ENCODE results near the gene CDH23. TPM values are rescaled to one million over a fixed set of nuclear protein-coding genes. Genes with fewer than 3 reads are reported as not detected.

Gene CDH23
- total RNA-seq, 1 donor from 2014 or later, result 10.3 TPM

- H3K9me3 ChIP-seq, result no peaks in the 10 kb centered on the region
- no peaks in the 10 kb centered on the region for H3K27me3 ChIP-seq
- H3K27ac ChIP-seq, result no peak overlapping the region
- no peaks in the 10 kb centered on the region for H3K4me1 ChIP-seq
- no peak for DNase-seq (ENCODE audit: extremely low spot score in 2 of 2)
- no peaks in the 10 kb centered on the region for H3K36me3 ChIP-seq
- no peak for TF ChIP-seq CTCF (IDR thresholded peaks at IDR 0.05)
- TF ChIP-seq POLR2A (IDR thresholded peaks at IDR 0.05), result no peak
- no peak for TF ChIP-seq POLR2AphosphoS5 (IDR thresholded peaks at IDR 0.05; ENCODE audit: insufficient read depth in 1 of 2, low read depth in 1 of 2)
- H3K4me3 ChIP-seq, result no peak overlapping the region
- intact Hi-C loops (cut with DNase I), result no loop called here
Measured at GRCh38 chr10:71388583-71389310, 8.0 kb upstream of the CDH23 start.

DNA sequence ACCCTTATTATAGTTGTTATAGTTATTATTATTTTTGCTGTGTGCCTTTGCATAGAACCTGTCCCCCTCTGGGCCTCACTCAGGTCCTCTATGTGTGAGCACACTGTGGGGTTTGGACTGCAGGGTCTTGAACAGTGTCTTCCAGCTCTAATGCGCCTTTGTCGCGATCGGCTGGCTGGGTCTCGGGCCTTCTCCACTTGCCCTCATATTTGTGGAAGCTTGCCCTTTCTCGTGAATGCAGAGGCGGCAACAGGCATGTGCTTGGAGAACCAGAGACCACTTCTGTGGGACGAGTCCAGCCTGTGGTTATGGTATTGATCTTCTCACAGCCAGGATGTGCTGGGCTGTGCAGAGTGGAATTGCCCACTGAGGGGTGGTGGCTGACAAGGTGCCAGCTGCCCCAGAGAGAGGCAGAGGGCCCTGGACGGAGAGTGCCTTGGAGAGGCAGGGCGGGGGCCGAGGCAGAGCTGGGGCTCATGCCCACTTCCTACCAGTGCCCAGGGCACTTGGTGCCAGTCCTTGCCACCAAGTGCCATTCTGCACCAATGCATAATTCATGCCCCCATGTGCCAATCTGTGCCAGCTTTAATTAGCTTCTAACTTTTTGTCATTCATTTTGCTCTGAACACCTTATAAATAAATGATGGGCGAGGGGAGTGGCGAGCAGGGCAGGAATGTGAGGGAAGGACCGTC lies 6.8 kb upstream of the CDH23 start:
- no peaks in the 10 kb centered on the region for H3K4me1 ChIP-seq
- no peaks in the 10 kb centered on the region for H3K27me3 ChIP-seq
- no peaks in the 10 kb centered on the region for H3K9me3 ChIP-seq
- TF ChIP-seq CTCF (IDR thresholded peaks at IDR 0.05) (no peak), POLR2A (IDR thresholded peaks at IDR 0.05) (no peak), POLR2AphosphoS5 (IDR thresholded peaks at IDR 0.05; ENCODE audit: insufficient read depth in 1 of 2, low read depth in 1 of 2) (no peak)
- no peak for DNase-seq (ENCODE audit: extremely low spot score in 2 of 2)
- H3K27ac ChIP-seq, result no peak overlapping the region
- intact Hi-C loops (cut with DNase I), result loop anchor here (10.0 kb wide), 2 partner anchors 305 to 415 kb away; no protein-coding TSS in a partner anchor
- H3K4me3 ChIP-seq, result no peak overlapping the region
- no peaks in the 10 kb centered on the region for H3K36me3 ChIP-seq

DNA sequence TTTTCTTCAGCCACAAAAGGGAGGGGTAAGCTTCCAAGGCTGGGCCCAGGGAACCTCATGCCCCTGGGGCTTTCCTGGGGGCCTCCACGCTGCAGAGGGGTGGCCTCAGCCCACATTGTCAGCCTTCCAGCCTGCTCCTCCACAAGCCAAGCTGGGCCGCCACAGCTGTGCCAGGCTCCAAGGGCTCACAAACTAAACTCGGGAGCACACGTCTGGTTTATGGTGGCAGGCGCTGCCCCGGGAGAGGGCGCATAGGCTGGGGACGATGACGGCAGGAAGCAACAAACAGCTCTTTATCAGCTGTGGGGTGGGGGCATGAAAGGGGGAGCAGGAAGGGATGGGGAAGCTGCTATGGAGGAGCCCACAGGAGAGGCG lies 6.3 kb upstream of the CDH23 start:
- H3K27me3 ChIP-seq, result no peaks in the 10 kb centered on the region
- intact Hi-C loops (cut with DNase I), result loop anchor here (10.0 kb wide), 2 partner anchors 304 to 414 kb away; no protein-coding TSS in a partner anchor

GRCh38 chr10:71390921-71391690 lies 5.6 kb upstream of the CDH23 start:
- no peaks in the 10 kb centered on the region for H3K9me3 ChIP-seq
- no peaks in the 10 kb centered on the region for H3K27me3 ChIP-seq
- intact Hi-C loops (cut with DNase I), result loop anchor here (10.0 kb wide), 2 partner anchors 304 to 414 kb away; no protein-coding TSS in a partner anchor
- DNase-seq (ENCODE audit: extremely low spot score in 2 of 2), result peak in 1 of 2 donors; percentile 40
- no peaks in the 10 kb centered on the region for H3K36me3 ChIP-seq
- TF ChIP-seq POLR2A (IDR thresholded peaks at IDR 0.05) (no peak), POLR2AphosphoS5 (IDR thresholded peaks at IDR 0.05; ENCODE audit: insufficient read depth in 1 of 2, low read depth in 1 of 2) (no peak), CTCF (IDR thresholded peaks at IDR 0.05) (no peak)
- no peak overlapping the region for H3K27ac ChIP-seq
- H3K4me3 ChIP-seq, result no peak overlapping the region
- H3K4me1 ChIP-seq, result no peaks in the 10 kb centered on the region

More for the DNA sequence above, 6.3 kb upstream of the CDH23 start:
- Histone ChIP-seq H3K9me3 (no peaks in the 10 kb centered on the region), H3K36me3 (no peaks in the 10 kb centered on the region), H3K4me1 (no peaks in the 10 kb centered on the region), H3K4me3 (no peak overlapping the region), H3K27ac (no peak overlapping the region)
- DNase-seq (ENCODE audit: extremely low spot score in 2 of 2), result no peak
- TF ChIP-seq POLR2A (IDR thresholded peaks at IDR 0.05) (no peak), POLR2AphosphoS5 (IDR thresholded peaks at IDR 0.05; ENCODE audit: insufficient read depth in 1 of 2, low read depth in 1 of 2) (no peak), CTCF (IDR thresholded peaks at IDR 0.05) (no peak)

Measured in vagina (tissue), 2 donors.